ENCODE measurements around the gene OR1I1.
A peak's percentile ranks its signal among the peaks of the same experiment; 100 is the strongest.
"Not testable (repeated sequence)": the region's sequence is repeated elsewhere in the genome, so short reads cannot be mapped to it uniquely, and the experiment has no call there.

Gene OR1I1

GRCh38 chr19:15075806-15076205 is 6.2 kb upstream of the OR1I1 start:
- DNase-seq (ENCODE audit: low spot score) = no peak
- no peak overlapping the region for H3K27ac ChIP-seq (ENCODE audit: poor library complexity, severe bottlenecking)
- H3K4me1 ChIP-seq (ENCODE audit: insufficient read depth, poor library complexity, severe bottlenecking) = no peaks in the 10 kb centered on the region
- no peaks in the 10 kb centered on the region for H3K36me3 ChIP-seq (ENCODE audit: low read depth)
- no peak for ATAC-seq (ENCODE audit: low read depth)
- no peaks in the 10 kb centered on the region for H3K9me3 ChIP-seq (ENCODE audit: severe bottlenecking)
- H3K27me3 ChIP-seq (ENCODE audit: insufficient read depth, poor library complexity, severe bottlenecking) = no peaks in the 10 kb centered on the region
- TF ChIP-seq CTCF (IDR thresholded peaks at IDR 0.05; ENCODE audit: poor library complexity, severe bottlenecking) = no peak
- no peak overlapping the region for H3K4me3 ChIP-seq (ENCODE audit: severe bottlenecking)

DNA sequence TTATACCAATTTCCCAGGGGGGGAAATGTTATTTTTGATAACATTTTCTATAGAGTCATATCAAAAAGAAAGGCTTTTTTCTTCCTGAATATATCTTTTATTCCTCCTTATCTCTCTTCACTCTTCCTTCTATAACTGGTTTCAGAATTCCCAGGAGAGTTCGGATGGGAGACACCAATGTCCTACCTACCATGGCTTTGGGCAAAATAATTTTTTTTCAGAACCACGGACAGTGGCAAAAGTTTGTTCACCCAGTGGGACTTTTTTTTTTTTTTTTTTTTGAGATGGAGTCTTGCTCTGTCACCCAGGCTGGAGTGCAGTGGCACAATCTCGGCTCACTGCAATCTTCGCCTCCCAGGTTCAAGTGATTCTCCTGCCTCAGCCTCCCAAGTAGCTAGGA is 2.0 kb upstream of the OR1I1 start:
- not testable (repeated sequence) for DNase-seq (ENCODE audit: low spot score); H3K4me1 ChIP-seq (ENCODE audit: insufficient read depth, poor library complexity, severe bottlenecking); ATAC-seq (ENCODE audit: low read depth); H3K36me3 ChIP-seq (ENCODE audit: low read depth); H3K27ac ChIP-seq (ENCODE audit: poor library complexity, severe bottlenecking); H3K27me3 ChIP-seq (ENCODE audit: insufficient read depth, poor library complexity, severe bottlenecking); H3K9me3 ChIP-seq (ENCODE audit: severe bottlenecking); H3K4me3 ChIP-seq (ENCODE audit: severe bottlenecking)

DNA sequence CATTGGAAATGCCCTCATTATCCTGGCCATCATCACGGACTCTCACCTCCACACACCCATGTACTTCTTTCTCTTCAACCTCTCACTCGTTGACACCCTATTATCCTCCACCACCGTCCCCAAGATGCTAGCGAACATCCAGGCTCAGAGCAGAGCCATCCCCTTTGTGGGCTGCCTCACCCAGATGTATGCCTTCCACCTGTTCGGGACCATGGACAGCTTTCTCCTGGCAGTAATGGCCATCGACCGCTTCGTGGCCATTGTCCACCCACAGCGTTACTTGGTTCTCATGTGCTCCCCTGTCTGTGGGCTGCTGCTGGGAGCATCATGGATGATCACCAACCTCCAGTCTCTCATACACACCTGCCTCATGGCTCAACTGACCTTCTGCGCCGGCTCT is 5.2 kb downstream of the OR1I1 start:
- Histone ChIP-seq H3K36me3 (ENCODE audit: low read depth) (no peaks in the 10 kb centered on the region), H3K4me3 (ENCODE audit: severe bottlenecking) (no peak overlapping the region), H3K4me1 (ENCODE audit: insufficient read depth, poor library complexity, severe bottlenecking) (no peaks in the 10 kb centered on the region), H3K9me3 (ENCODE audit: severe bottlenecking) (no peaks in the 10 kb centered on the region), H3K27ac (ENCODE audit: poor library complexity, severe bottlenecking) (no peak overlapping the region), H3K27me3 (ENCODE audit: insufficient read depth, poor library complexity, severe bottlenecking) (peaks cover 2% of the 10 kb centered on the region)
- no peak for TF ChIP-seq CTCF (IDR thresholded peaks at IDR 0.05; ENCODE audit: poor library complexity, severe bottlenecking)
- DNase-seq (ENCODE audit: low spot score) (no peak), ATAC-seq (ENCODE audit: low read depth) (no peak)

GRCh38 chr19:15091918-15092753 is 10.1 kb downstream of the OR1I1 start:
- DNase-seq (ENCODE audit: low spot score) (no peak), ATAC-seq (ENCODE audit: low read depth) (peak; percentile 27; the same call in 1 of the 3 replicates)
- H3K27ac ChIP-seq (ENCODE audit: poor library complexity, severe bottlenecking) = no peak overlapping the region
- no peaks in the 10 kb centered on the region for H3K4me1 ChIP-seq (ENCODE audit: insufficient read depth, poor library complexity, severe bottlenecking)
- no peaks in the 10 kb centered on the region for H3K9me3 ChIP-seq (ENCODE audit: severe bottlenecking)
- H3K36me3 ChIP-seq (ENCODE audit: low read depth) = no peaks in the 10 kb centered on the region
- H3K4me3 ChIP-seq (ENCODE audit: severe bottlenecking) = no peak overlapping the region
- H3K27me3 ChIP-seq (ENCODE audit: insufficient read depth, poor library complexity, severe bottlenecking) = no peaks in the 10 kb centered on the region
- peak; percentile 76 for TF ChIP-seq CTCF (IDR thresholded peaks at IDR 0.05; ENCODE audit: poor library complexity, severe bottlenecking)

DNA sequence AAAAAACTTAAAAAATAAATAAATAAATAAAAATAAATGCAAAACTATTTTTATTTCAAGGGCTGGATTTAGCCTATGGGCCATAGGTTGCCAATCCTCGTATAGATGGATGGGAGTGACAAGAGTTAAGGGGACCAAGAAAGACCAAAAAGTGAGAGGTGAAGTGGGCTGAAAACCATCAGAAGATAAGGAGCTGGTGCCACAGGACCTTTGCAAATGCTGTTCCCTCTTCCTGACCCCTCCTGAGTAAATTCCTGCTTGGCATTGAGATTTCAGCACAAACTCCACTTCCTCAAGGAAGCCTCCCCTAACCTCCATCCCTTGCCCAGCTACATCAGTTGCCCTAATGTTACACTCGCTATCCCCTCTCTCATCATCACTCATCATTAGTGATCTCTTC is 11.0 kb downstream of the OR1I1 start:
- no peaks in the 10 kb centered on the region for H3K4me1 ChIP-seq (ENCODE audit: insufficient read depth, poor library complexity, severe bottlenecking)
- ATAC-seq (ENCODE audit: low read depth) (no peak), DNase-seq (ENCODE audit: low spot score) (no peak)
- H3K36me3 ChIP-seq (ENCODE audit: low read depth) = no peaks in the 10 kb centered on the region
- no peak for TF ChIP-seq CTCF (IDR thresholded peaks at IDR 0.05; ENCODE audit: poor library complexity, severe bottlenecking)
- no peaks in the 10 kb centered on the region for H3K9me3 ChIP-seq (ENCODE audit: severe bottlenecking)
- no peak overlapping the region for H3K4me3 ChIP-seq (ENCODE audit: severe bottlenecking)
- no peaks in the 10 kb centered on the region for H3K27me3 ChIP-seq (ENCODE audit: insufficient read depth, poor library complexity, severe bottlenecking)
- no peak overlapping the region for H3K27ac ChIP-seq (ENCODE audit: poor library complexity, severe bottlenecking)
